Tibial nerve (tissue), 4 donors: Measurements from ENCODE around the gene SIAH3. TPM values are rescaled to one million over a fixed set of nuclear protein-coding genes. Genes with fewer than 3 reads are reported as not detected.

Source experiments
- DNase-seq, 2 donors: peaks; one replicate each; pipeline ENCODE4 v3.0.0-alpha.2; 2019; ENCODE audit warnings: low spot score in 2 of 2
- H3K27ac ChIP-seq, 4 donors: fragments of 200-600 bp; sonication (generic) in 3 of 4; one replicate each; pipeline ENCODE4 v1.5.1; 2017 to 2019; ENCODE audit warnings: mild to moderate bottlenecking in 1 of 4
- H3K27me3 ChIP-seq, 2 donors: fragments of 200-600 bp; sonication (generic) in 1 of 2; one replicate each; pipeline versions ENCODE4 v1.5.1 to v1.6.0; 2017 to 2019
- H3K36me3 ChIP-seq, 3 donors: fragments of 200-600 bp; sonication (generic); one replicate each; pipeline ENCODE4 v1.5.1; 2018 to 2019
- H3K4me1 ChIP-seq, 4 donors: fragments of 200-600 bp; sonication (generic) in 3 of 4; one replicate each; pipeline ENCODE4 v1.5.1; 2017 to 2019
- H3K4me3 ChIP-seq, 4 donors: fragments of 200-600 bp; sonication (generic) in 3 of 4; one replicate each; pipeline ENCODE4 v1.5.1; 2017 to 2019; ENCODE audit warnings: mild to moderate bottlenecking in 1 of 4, moderate library complexity in 1 of 4
- H3K9me3 ChIP-seq, 4 donors: fragments of 200-600 bp; sonication (generic) in 3 of 4; one replicate each; pipeline ENCODE4 v1.5.1; 2017 to 2019
- EP300 ChIP-seq, 2 donors: sonication (generic); formaldehyde crosslinking; IDR thresholded peaks; one replicate each; pipeline ENCODE4 v1.6.1; 2017; ENCODE audit warnings: antibody characterized with exemption in 2 of 2, mild to moderate bottlenecking in 1 of 2
- POLR2A ChIP-seq, 2 donors: fragments of 450-650 bp; IDR thresholded peaks; one replicate each; pipeline ENCODE4 v1.6.1; 2017; ENCODE audit warnings: antibody characterized with exemption in 2 of 2, mild to moderate bottlenecking in 2 of 2, moderate library complexity in 2 of 2
- WGBS, 2 donors: methylation state at CpG; one replicate each; pipeline ENCODE4 v1.1.5; 2018; 5-methylcytosine and 5-hydroxymethylcytosine counted together
- total RNA-seq, 4 donors: library from RNA; depleted of rRNA; stranded (reverse); fragments of >200 nt; gene quantifications; one replicate each; pipeline ENCODE4 v1.1.0, GENCODE V29; 2016
- TF ChIP-seq, protein P1 (sequence below), 5 experiments: fragments of 200-600 bp in 3 of 5; fragments of 450-650 bp in 2 of 5; sonication (generic) in 3 of 5; IDR thresholded peaks; one replicate each; pipeline ENCODE4 v1.5.1; 2016 to 2019; ENCODE audit warnings: antibody characterized with exemption in 5 of 5, mild to moderate bottlenecking in 3 of 5, moderate library complexity in 2 of 5

Gene SIAH3
- total RNA-seq, 4 donors from 2014 or later, result not detected

DNA sequence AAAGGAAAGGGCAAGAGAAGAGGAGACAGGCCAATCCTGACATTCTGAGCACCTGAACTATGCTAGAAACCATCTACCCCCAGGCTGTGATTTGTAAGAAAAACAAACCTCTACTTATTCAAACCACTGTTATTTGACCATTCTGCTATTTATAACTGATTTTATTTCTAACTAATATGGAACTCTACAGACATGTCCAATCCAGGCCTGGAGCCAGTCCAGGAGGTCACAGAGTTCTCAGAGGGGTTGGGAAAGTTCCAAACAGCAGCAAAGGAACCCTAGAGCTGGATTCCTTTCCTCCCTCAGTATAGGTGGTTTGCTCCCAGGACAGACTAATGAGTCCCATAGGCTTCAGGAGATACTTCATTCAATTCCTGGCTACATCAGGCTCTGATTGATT, 24.2 kb downstream of the SIAH3 start:
- TF ChIP-seq POLR2A (IDR thresholded peaks at IDR 0.05), result no peak
- TF ChIP-seq, protein P1, sequence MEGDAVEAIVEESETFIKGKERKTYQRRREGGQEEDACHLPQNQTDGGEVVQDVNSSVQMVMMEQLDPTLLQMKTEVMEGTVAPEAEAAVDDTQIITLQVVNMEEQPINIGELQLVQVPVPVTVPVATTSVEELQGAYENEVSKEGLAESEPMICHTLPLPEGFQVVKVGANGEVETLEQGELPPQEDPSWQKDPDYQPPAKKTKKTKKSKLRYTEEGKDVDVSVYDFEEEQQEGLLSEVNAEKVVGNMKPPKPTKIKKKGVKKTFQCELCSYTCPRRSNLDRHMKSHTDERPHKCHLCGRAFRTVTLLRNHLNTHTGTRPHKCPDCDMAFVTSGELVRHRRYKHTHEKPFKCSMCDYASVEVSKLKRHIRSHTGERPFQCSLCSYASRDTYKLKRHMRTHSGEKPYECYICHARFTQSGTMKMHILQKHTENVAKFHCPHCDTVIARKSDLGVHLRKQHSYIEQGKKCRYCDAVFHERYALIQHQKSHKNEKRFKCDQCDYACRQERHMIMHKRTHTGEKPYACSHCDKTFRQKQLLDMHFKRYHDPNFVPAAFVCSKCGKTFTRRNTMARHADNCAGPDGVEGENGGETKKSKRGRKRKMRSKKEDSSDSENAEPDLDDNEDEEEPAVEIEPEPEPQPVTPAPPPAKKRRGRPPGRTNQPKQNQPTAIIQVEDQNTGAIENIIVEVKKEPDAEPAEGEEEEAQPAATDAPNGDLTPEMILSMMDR (IDR thresholded peaks at IDR 0.05), result no peak
- TF ChIP-seq EP300 (IDR thresholded peaks at IDR 0.05), result no peak
- no peak overlapping the region for H3K4me3 ChIP-seq
- no peak overlapping the region for H3K27ac ChIP-seq
- peaks cover 0 to 10% (median 0%) of the 10 kb centered on the region in 4 donors for H3K4me1 ChIP-seq
- H3K27me3 ChIP-seq, result no peaks in the 10 kb centered on the region
- no peaks in the 10 kb centered on the region for H3K36me3 ChIP-seq
- no peak for DNase-seq
- no peaks in the 10 kb centered on the region for H3K9me3 ChIP-seq

GRCh38 chr13:45826731-45827130, 24.8 kb downstream of the SIAH3 start:
- WGBS, 2 donors, result 34 to 47% methylated on average over 5 of the region's 5 CpGs
- Histone ChIP-seq H3K9me3 (no peaks in the 10 kb centered on the region), H3K27ac (no peak overlapping the region), H3K4me3 (no peak overlapping the region), H3K27me3 (no peaks in the 10 kb centered on the region), H3K4me1 (peaks cover 0 to 10% (median 0%) of the 10 kb centered on the region in 4 donors), H3K36me3 (no peaks in the 10 kb centered on the region)
- DNase-seq, result no peak
- TF ChIP-seq EP300 (IDR thresholded peaks at IDR 0.05) (no peak), POLR2A (IDR thresholded peaks at IDR 0.05) (no peak)
- TF ChIP-seq, protein P1 (IDR thresholded peaks at IDR 0.05), result no peak

GRCh38 chr13:45825387-45825650, 26.2 kb downstream of the SIAH3 start:
- Histone ChIP-seq H3K36me3 (no peaks in the 10 kb centered on the region), H3K4me3 (no peak overlapping the region), H3K27ac (no peak overlapping the region), H3K4me1 (peaks cover 0 to 10% (median 0%) of the 10 kb centered on the region in 4 donors), H3K27me3 (no peaks in the 10 kb centered on the region), H3K9me3 (no peaks in the 10 kb centered on the region)
- DNase-seq, result no peak
- WGBS, 2 donors, result 84 to 90% methylated on average over 4 of the region's 4 CpGs
- TF ChIP-seq POLR2A (IDR thresholded peaks at IDR 0.05), result no peak
- TF ChIP-seq, protein P1 (IDR thresholded peaks at IDR 0.05), result no peak
- no peak for TF ChIP-seq EP300 (IDR thresholded peaks at IDR 0.05)

- Histone ChIP-seq H3K27me3 (no peaks in the 10 kb centered on the region), H3K27ac (no peak overlapping the region), H3K4me1 (peaks cover 0 to 10% (median 0%) of the 10 kb centered on the region in 4 donors), H3K36me3 (no peaks in the 10 kb centered on the region), H3K4me3 (no peak overlapping the region), H3K9me3 (peaks cover 0 to 2% (median 0%) of the 10 kb centered on the region in 4 donors)
- TF ChIP-seq EP300 (IDR thresholded peaks at IDR 0.05), result no peak
- DNase-seq, result no peak
These were observed 28.0 kb downstream of the SIAH3 start for GRCh38 chr13:45823583-45823982.

GRCh38 chr13:45821811-45822210, 29.7 kb downstream of the SIAH3 start:
- no peak overlapping the region for H3K27ac ChIP-seq
- TF ChIP-seq POLR2A (IDR thresholded peaks at IDR 0.05) (no peak), EP300 (IDR thresholded peaks at IDR 0.05) (no peak)
- no peak for DNase-seq
- H3K36me3 ChIP-seq, result no peaks in the 10 kb centered on the region
- H3K9me3 ChIP-seq, result peaks cover 0 to 5% (median 0%) of the 10 kb centered on the region in 4 donors
- no peaks in the 10 kb centered on the region for H3K27me3 ChIP-seq
- no peak overlapping the region for H3K4me3 ChIP-seq
- WGBS, 2 donors, result 61 to 68% methylated on average over 6 of the region's 6 CpGs
- peaks cover 0 to 2% (median 0%) of the 10 kb centered on the region in 4 donors for H3K4me1 ChIP-seq

- Histone ChIP-seq H3K4me1 (no peaks in the 10 kb centered on the region), H3K4me3 (no peak overlapping the region), H3K27ac (no peak overlapping the region), H3K9me3 (peaks cover 0 to 5% (median 0%) of the 10 kb centered on the region in 4 donors), H3K27me3 (no peaks in the 10 kb centered on the region), H3K36me3 (no peaks in the 10 kb centered on the region)
- 90 to 91% methylated on average over 18 of the region's 18 CpGs for WGBS, 2 donors
- DNase-seq, result no peak
- TF ChIP-seq EP300 (IDR thresholded peaks at IDR 0.05) (no peak), POLR2A (IDR thresholded peaks at IDR 0.05) (no peak)
- TF ChIP-seq, protein P1 (IDR thresholded peaks at IDR 0.05), result no peak
These were observed 31.3 kb downstream of the SIAH3 start for GRCh38 chr13:45820106-45820838.
